Suppressor macrophage treated with lipopolysaccharide for 1 hour (primary cell): Measurements from ENCODE around the gene MIR17HG.

ENCODE experiments used
- DNase-seq, 3 donors: peaks; one replicate each; pipeline ENCODE4 v3.0.0-alpha.2; 2020 to 2022

Gene MIR17HG

GRCh38 chr13:91369441-91369831 is 21.9 kb downstream of the MIR17HG start:
- DNase-seq = peak in 2 of 3 donors; percentile 4 to 12

GRCh38 chr13:91370501-91370900 is 23.0 kb downstream of the MIR17HG start:
- no peak for DNase-seq

GRCh38 chr13:91372911-91373310 is 25.4 kb downstream of the MIR17HG start:
- DNase-seq = peak in 1 of 3 donors; percentile 18

GRCh38 chr13:91375116-91375729 is 27.7 kb downstream of the MIR17HG start:
- DNase-seq = peak; percentile 41 to 50 (median 46)

- peak in 2 of 3 donors; percentile 33 to 43 for DNase-seq
These were observed 33.9 kb downstream of the MIR17HG start for GRCh38 chr13:91381371-91381770.

GRCh38 chr13:91383836-91384235 is 36.3 kb downstream of the MIR17HG start:
- no peak for DNase-seq

GRCh38 chr13:91384896-91385295 is 37.4 kb downstream of the MIR17HG start:
- no peak for DNase-seq

GRCh38 chr13:91389186-91389585 is 41.7 kb downstream of the MIR17HG start:
- DNase-seq = no peak

- DNase-seq = no peak
These were observed 50.1 kb downstream of the MIR17HG start for GRCh38 chr13:91397595-91397994.

- DNase-seq = peak; percentile 82 to 94 (median 90)
These were observed 51.1 kb downstream of the MIR17HG start, which contains the start of gene GPC5 for GRCh38 chr13:91398413-91399188. Gene GPC5, plus strand, starts transcription at chr13:91398621.

- peak in 2 of 3 donors; percentile 7 to 37 for DNase-seq
These were observed 51.9 kb downstream of the MIR17HG start for GRCh38 chr13:91399189-91400062.

GRCh38 chr13:91400063-91400399 is 52.5 kb downstream of the MIR17HG start:
- peak in 2 of 3 donors; percentile 21 to 26 for DNase-seq

GRCh38 chr13:91400671-91401070 is 53.2 kb downstream of the MIR17HG start:
- peak in 1 of 3 donors; percentile 25 for DNase-seq

- peak in 2 of 3 donors; percentile 45 to 47 for DNase-seq
These were observed 54.4 kb downstream of the MIR17HG start for GRCh38 chr13:91401920-91402319.
